Peyer's patch (tissue), 4 donors: ENCODE data around the gene NIPBL.

Experiments used
- POLR2A ChIP-seq, 2 donors: fragments of 450-650 bp; IDR thresholded peaks; one replicate each; pipeline ENCODE4 v1.5.1; 2017; ENCODE audit warnings: antibody characterized with exemption in 2 of 2, mild to moderate bottlenecking in 2 of 2, moderate library complexity in 2 of 2
- TF ChIP-seq, protein P1 (sequence below), 6 experiments: fragments of 450-650 bp in 4 of 6; fragments of 200-600 bp in 2 of 6; sonication (generic) in 1 of 6; IDR thresholded peaks; one replicate each; pipeline ENCODE4 v1.5.1; 2017 to 2019; ENCODE audit warnings: antibody characterized with exemption in 6 of 6, mild to moderate bottlenecking in 3 of 6, moderate library complexity in 1 of 6

DNA sequence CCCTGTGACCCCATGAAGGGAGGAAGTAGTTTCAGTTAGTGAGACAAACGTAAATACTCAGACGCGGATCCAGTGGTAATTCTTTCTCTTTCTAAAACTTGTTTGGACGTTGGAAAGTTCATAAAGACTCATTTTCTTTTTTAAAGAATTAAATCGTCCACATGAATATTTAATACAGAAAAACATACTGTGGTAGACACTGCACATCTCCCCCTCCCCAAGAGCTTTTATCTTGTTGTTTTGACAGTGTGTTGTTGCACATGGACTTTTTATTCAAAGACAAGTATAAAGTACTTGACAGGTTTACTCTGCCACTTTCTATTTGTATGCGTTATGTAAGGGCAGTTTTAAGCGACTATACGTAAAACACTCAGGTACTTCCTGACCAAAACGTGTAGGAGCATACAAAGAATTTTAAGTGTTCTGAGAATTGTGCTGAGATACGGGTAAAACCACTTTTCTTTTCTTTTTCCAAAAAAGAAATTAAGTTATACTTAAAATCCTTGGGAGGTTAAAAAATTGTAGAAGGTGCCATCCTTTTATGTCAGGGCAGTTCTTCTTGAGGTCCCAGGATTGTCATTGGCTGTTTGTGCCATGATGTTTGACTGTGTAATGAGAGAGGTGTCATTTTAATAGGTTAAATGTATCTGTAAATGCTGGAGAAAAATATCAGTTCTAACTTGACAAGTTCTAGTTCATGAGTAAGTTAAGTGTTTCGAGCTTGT is 1.3 kb downstream of the NIPBL start:
- no peak for TF ChIP-seq POLR2A (IDR thresholded peaks at IDR 0.05)
- TF ChIP-seq, protein P1, sequence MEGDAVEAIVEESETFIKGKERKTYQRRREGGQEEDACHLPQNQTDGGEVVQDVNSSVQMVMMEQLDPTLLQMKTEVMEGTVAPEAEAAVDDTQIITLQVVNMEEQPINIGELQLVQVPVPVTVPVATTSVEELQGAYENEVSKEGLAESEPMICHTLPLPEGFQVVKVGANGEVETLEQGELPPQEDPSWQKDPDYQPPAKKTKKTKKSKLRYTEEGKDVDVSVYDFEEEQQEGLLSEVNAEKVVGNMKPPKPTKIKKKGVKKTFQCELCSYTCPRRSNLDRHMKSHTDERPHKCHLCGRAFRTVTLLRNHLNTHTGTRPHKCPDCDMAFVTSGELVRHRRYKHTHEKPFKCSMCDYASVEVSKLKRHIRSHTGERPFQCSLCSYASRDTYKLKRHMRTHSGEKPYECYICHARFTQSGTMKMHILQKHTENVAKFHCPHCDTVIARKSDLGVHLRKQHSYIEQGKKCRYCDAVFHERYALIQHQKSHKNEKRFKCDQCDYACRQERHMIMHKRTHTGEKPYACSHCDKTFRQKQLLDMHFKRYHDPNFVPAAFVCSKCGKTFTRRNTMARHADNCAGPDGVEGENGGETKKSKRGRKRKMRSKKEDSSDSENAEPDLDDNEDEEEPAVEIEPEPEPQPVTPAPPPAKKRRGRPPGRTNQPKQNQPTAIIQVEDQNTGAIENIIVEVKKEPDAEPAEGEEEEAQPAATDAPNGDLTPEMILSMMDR (IDR thresholded peaks at IDR 0.05), result no peak
